ENCODE results near the gene PODXL.

Gene PODXL

GRCh38 chr7:131548371-131548770 lies 8.1 kb downstream of the PODXL start:
- Histone ChIP-seq H3K36me3 (ENCODE audit: control insufficient read depth in 2 of 2, insufficient read depth in 2 of 2, low read length in 2 of 2) (no peaks in the 10 kb centered on the region), H3K4me3 (ENCODE audit: low read length in 2 of 2) (no peak overlapping the region), H3K27ac (ENCODE audit: low read length) (no peak overlapping the region), H3K27me3 (ENCODE audit: control insufficient read depth in 1 of 2, insufficient read depth in 2 of 2, low read length in 2 of 2) (no peaks in the 10 kb centered on the region), H3K9ac (ENCODE audit: low read length in 2 of 2) (no peak overlapping the region), H3K9me3 (ENCODE audit: control insufficient read depth in 2 of 2, low read length in 2 of 2) (no peaks in the 10 kb centered on the region), H3K4me1 (ENCODE audit: control insufficient read depth, insufficient read depth, low read length) (peaks cover 19% of the 10 kb centered on the region)

GRCh38 chr7:131547589-131547988 lies 8.8 kb downstream of the PODXL start:
- Histone ChIP-seq H3K36me3 (ENCODE audit: control insufficient read depth in 2 of 2, insufficient read depth in 2 of 2, low read length in 2 of 2) (no peaks in the 10 kb centered on the region), H3K4me3 (ENCODE audit: low read length in 2 of 2) (no peak overlapping the region), H3K4me1 (ENCODE audit: control insufficient read depth, insufficient read depth, low read length) (peaks cover 19% of the 10 kb centered on the region), H3K27me3 (ENCODE audit: control insufficient read depth in 1 of 2, insufficient read depth in 2 of 2, low read length in 2 of 2) (no peaks in the 10 kb centered on the region), H3K9me3 (ENCODE audit: control insufficient read depth in 2 of 2, low read length in 2 of 2) (no peaks in the 10 kb centered on the region), H3K27ac (ENCODE audit: low read length) (no peak overlapping the region), H3K9ac (ENCODE audit: low read length in 2 of 2) (no peak overlapping the region)

- Histone ChIP-seq H3K4me3 (ENCODE audit: low read length in 2 of 2) (no peak overlapping the region), H3K9me3 (ENCODE audit: control insufficient read depth in 2 of 2, low read length in 2 of 2) (no peaks in the 10 kb centered on the region), H3K27me3 (ENCODE audit: control insufficient read depth in 1 of 2, insufficient read depth in 2 of 2, low read length in 2 of 2) (no peaks in the 10 kb centered on the region), H3K4me1 (ENCODE audit: control insufficient read depth, insufficient read depth, low read length) (peaks cover 22% of the 10 kb centered on the region), H3K36me3 (ENCODE audit: control insufficient read depth in 2 of 2, insufficient read depth in 2 of 2, low read length in 2 of 2) (no peaks in the 10 kb centered on the region), H3K27ac (ENCODE audit: low read length) (no peak overlapping the region), H3K9ac (ENCODE audit: low read length in 2 of 2) (no peak overlapping the region)
Observed at GRCh38 chr7:131546583-131547141, 9.8 kb downstream of the PODXL start.

- Histone ChIP-seq H3K4me3 (ENCODE audit: low read length in 2 of 2) (no peak overlapping the region), H3K9ac (ENCODE audit: low read length in 2 of 2) (no peak overlapping the region), H3K36me3 (ENCODE audit: control insufficient read depth in 2 of 2, insufficient read depth in 2 of 2, low read length in 2 of 2) (no peaks in the 10 kb centered on the region), H3K9me3 (ENCODE audit: control insufficient read depth in 2 of 2, low read length in 2 of 2) (no peaks in the 10 kb centered on the region), H3K27me3 (ENCODE audit: control insufficient read depth in 1 of 2, insufficient read depth in 2 of 2, low read length in 2 of 2) (no peaks in the 10 kb centered on the region), H3K4me1 (ENCODE audit: control insufficient read depth, insufficient read depth, low read length) (peaks cover 23% of the 10 kb centered on the region), H3K27ac (ENCODE audit: low read length) (no peak overlapping the region)
Observed at GRCh38 chr7:131546126-131546525, 10.3 kb downstream of the PODXL start.

- H3K27ac ChIP-seq (ENCODE audit: low read length) = no peak overlapping the region
- H3K4me1 ChIP-seq (ENCODE audit: control insufficient read depth, insufficient read depth, low read length) = peaks cover 32% of the 10 kb centered on the region
- no peak overlapping the region for H3K4me3 ChIP-seq (ENCODE audit: low read length in 2 of 2)
- no peaks in the 10 kb centered on the region for H3K27me3 ChIP-seq (ENCODE audit: control insufficient read depth in 1 of 2, insufficient read depth in 2 of 2, low read length in 2 of 2)
- no peak overlapping the region for H3K9ac ChIP-seq (ENCODE audit: low read length in 2 of 2)
- no peaks in the 10 kb centered on the region for H3K36me3 ChIP-seq (ENCODE audit: control insufficient read depth in 2 of 2, insufficient read depth in 2 of 2, low read length in 2 of 2)
- no peaks in the 10 kb centered on the region for H3K9me3 ChIP-seq (ENCODE audit: control insufficient read depth in 2 of 2, low read length in 2 of 2)
Observed at GRCh38 chr7:131544449-131545301, 11.8 kb downstream of the PODXL start.

- Histone ChIP-seq H3K36me3 (ENCODE audit: control insufficient read depth in 2 of 2, insufficient read depth in 2 of 2, low read length in 2 of 2) (no peaks in the 10 kb centered on the region), H3K4me1 (ENCODE audit: control insufficient read depth, insufficient read depth, low read length) (peaks cover 32% of the 10 kb centered on the region), H3K9me3 (ENCODE audit: control insufficient read depth in 2 of 2, low read length in 2 of 2) (no peaks in the 10 kb centered on the region), H3K4me3 (ENCODE audit: low read length in 2 of 2) (no peak overlapping the region), H3K9ac (ENCODE audit: low read length in 2 of 2) (no peak overlapping the region), H3K27me3 (ENCODE audit: control insufficient read depth in 1 of 2, insufficient read depth in 2 of 2, low read length in 2 of 2) (no peaks in the 10 kb centered on the region), H3K27ac (ENCODE audit: low read length) (no peak overlapping the region)
Observed at GRCh38 chr7:131544021-131544420, 12.4 kb downstream of the PODXL start.

- no peak overlapping the region for H3K9ac ChIP-seq (ENCODE audit: low read length in 2 of 2)
- H3K27me3 ChIP-seq (ENCODE audit: control insufficient read depth in 1 of 2, insufficient read depth in 2 of 2, low read length in 2 of 2) = no peaks in the 10 kb centered on the region
- no peaks in the 10 kb centered on the region for H3K36me3 ChIP-seq (ENCODE audit: control insufficient read depth in 2 of 2, insufficient read depth in 2 of 2, low read length in 2 of 2)
- no peaks in the 10 kb centered on the region for H3K9me3 ChIP-seq (ENCODE audit: control insufficient read depth in 2 of 2, low read length in 2 of 2)
- no peak overlapping the region for H3K27ac ChIP-seq (ENCODE audit: low read length)
- peaks cover 39% of the 10 kb centered on the region for H3K4me1 ChIP-seq (ENCODE audit: control insufficient read depth, insufficient read depth, low read length)
- no peak overlapping the region for H3K4me3 ChIP-seq (ENCODE audit: low read length in 2 of 2)
Observed at GRCh38 chr7:131543298-131543697, 13.1 kb downstream of the PODXL start.

GRCh38 chr7:131540491-131541162 lies 15.8 kb downstream of the PODXL start:
- Histone ChIP-seq H3K36me3 (ENCODE audit: control insufficient read depth in 2 of 2, insufficient read depth in 2 of 2, low read length in 2 of 2) (no peaks in the 10 kb centered on the region), H3K9me3 (ENCODE audit: control insufficient read depth in 2 of 2, low read length in 2 of 2) (no peaks in the 10 kb centered on the region), H3K4me3 (ENCODE audit: low read length in 2 of 2) (peak overlapping the region in 1 of 2 donors; percentile 22), H3K27me3 (ENCODE audit: control insufficient read depth in 1 of 2, insufficient read depth in 2 of 2, low read length in 2 of 2) (no peaks in the 10 kb centered on the region), H3K27ac (ENCODE audit: low read length) (peak overlapping the region; percentile 60), H3K9ac (ENCODE audit: low read length in 2 of 2) (no peak overlapping the region), H3K4me1 (ENCODE audit: control insufficient read depth, insufficient read depth, low read length) (peaks cover 35% of the 10 kb centered on the region)

GRCh38 chr7:131538813-131539179 lies 17.6 kb downstream of the PODXL start:
- H3K27ac ChIP-seq (ENCODE audit: low read length) = no peak overlapping the region
- H3K4me3 ChIP-seq (ENCODE audit: low read length in 2 of 2) = no peak overlapping the region
- peaks cover 22% of the 10 kb centered on the region for H3K4me1 ChIP-seq (ENCODE audit: control insufficient read depth, insufficient read depth, low read length)
- no peaks in the 10 kb centered on the region for H3K36me3 ChIP-seq (ENCODE audit: control insufficient read depth in 2 of 2, insufficient read depth in 2 of 2, low read length in 2 of 2)
- H3K27me3 ChIP-seq (ENCODE audit: control insufficient read depth in 1 of 2, insufficient read depth in 2 of 2, low read length in 2 of 2) = no peaks in the 10 kb centered on the region
- H3K9me3 ChIP-seq (ENCODE audit: control insufficient read depth in 2 of 2, low read length in 2 of 2) = no peaks in the 10 kb centered on the region
- H3K9ac ChIP-seq (ENCODE audit: low read length in 2 of 2) = no peak overlapping the region

- H3K9ac ChIP-seq (ENCODE audit: low read length in 2 of 2) = no peak overlapping the region
- no peak overlapping the region for H3K4me3 ChIP-seq (ENCODE audit: low read length in 2 of 2)
- H3K27me3 ChIP-seq (ENCODE audit: control insufficient read depth in 1 of 2, insufficient read depth in 2 of 2, low read length in 2 of 2) = no peaks in the 10 kb centered on the region
- H3K9me3 ChIP-seq (ENCODE audit: control insufficient read depth in 2 of 2, low read length in 2 of 2) = no peaks in the 10 kb centered on the region
- H3K36me3 ChIP-seq (ENCODE audit: control insufficient read depth in 2 of 2, insufficient read depth in 2 of 2, low read length in 2 of 2) = no peaks in the 10 kb centered on the region
- H3K4me1 ChIP-seq (ENCODE audit: control insufficient read depth, insufficient read depth, low read length) = peaks cover 22% of the 10 kb centered on the region
- no peak overlapping the region for H3K27ac ChIP-seq (ENCODE audit: low read length)
Observed at GRCh38 chr7:131538071-131538812, 18.2 kb downstream of the PODXL start.

Data from stomach smooth muscle (tissue), 2 donors.